Stromal cell of bone marrow (primary cell): ENCODE measurements around the gene D2HGDH.
"Not testable (repeated sequence)": the region's sequence is repeated elsewhere in the genome, so short reads cannot be mapped to it uniquely, and the experiment has no call there.

Experiments used
- DNase-seq: peaks from one replicate; pipeline ENCODE4 v3.0.0-alpha.2; 2012; ENCODE audit warnings: low read depth

Gene D2HGDH

DNA sequence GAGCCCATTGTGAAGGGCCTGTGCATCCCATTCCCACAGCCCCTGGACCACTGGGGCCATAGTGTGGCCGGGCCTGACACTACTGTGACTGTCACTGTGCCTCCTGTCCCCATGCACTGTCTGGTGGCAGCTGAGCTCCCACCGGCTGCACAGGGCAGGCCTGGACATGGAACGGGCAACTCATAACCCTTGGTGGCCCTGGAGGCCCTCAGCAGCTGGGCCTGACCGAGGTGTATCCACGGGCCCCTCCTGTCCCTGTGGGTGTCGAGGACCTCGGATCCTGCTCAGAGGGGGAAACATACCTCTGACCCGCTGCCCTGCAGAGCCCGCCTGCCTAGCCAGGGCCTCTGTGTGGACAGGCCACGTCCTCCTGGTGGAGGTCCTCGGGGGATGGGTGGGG lies 34.4 kb downstream of the D2HGDH start:
- DNase-seq: no peak

DNA sequence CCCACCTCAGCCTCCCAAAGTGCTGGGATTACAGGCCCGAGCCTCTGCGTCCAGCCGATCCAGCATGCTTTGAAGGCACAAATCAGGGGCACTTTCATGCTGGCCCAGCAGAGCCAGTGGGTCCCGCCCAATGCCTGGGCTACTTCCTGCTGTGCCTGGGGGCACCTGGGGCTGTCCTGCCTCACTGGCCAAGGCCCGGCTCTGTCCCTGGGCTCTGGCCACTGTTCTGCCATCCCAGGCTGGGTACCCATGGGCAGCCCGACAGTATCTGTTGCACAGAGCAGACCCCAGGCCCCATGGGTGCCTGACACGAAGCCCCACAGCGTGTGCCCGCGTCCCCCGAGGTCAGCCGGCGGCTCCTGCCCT lies 35.4 kb downstream of the D2HGDH start:
- DNase-seq: no peak

DNA sequence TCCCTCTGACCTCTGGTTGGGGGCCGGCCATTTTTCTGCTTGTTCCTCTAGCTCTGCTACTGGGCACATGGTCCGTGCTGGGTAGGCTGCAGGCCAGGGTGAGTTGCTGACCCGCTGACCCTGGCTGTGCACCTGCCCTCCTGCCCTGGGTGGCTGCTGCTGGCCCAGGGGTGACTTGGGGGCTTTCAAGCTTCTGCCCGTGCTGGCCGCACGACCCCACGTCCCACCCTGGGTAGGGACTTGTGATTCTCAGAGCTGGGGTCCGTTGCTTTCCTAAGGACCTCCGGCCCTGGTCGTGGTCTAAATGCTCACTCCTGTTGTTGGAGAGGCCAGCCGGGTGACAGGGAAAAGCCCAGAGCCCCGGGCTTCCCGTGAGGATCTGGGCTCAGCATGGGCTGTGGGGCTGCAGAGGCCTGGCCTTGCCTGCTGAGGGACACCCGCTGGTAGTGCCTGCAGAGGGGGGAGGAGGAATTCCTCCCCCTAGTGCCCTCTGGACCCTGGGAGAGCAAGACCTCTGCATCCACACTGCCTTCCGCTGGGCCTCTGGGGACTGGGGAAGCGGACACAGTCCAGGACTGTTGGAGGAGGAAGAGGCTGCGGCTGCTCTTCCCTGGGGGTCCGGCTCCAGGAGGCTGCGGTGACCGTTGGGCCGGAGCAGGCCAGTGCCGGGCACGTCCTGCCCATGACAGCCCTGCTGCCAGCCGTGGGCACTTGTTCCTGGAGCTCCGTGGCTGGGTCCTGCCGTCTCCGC lies 35.9 kb downstream of the D2HGDH start:
- no peak for DNase-seq

DNA sequence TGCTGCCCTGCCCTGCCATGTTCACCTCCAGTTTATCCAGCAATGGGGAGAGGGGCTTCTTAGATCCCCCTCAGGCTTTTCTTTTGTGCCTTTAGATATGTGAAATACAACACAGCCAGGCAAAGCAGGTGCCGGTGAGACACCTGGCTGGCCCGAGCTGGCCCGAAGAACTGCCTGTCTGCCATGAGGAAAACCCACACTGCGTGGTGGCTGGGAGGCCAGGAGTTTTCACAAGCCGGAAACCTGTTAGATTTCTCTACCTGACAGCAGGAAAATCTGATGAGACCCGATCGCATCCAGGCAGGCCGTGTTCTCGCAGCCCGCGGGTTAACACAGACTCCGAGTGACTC lies 36.5 kb downstream of the D2HGDH start:
- no peak for DNase-seq

DNA sequence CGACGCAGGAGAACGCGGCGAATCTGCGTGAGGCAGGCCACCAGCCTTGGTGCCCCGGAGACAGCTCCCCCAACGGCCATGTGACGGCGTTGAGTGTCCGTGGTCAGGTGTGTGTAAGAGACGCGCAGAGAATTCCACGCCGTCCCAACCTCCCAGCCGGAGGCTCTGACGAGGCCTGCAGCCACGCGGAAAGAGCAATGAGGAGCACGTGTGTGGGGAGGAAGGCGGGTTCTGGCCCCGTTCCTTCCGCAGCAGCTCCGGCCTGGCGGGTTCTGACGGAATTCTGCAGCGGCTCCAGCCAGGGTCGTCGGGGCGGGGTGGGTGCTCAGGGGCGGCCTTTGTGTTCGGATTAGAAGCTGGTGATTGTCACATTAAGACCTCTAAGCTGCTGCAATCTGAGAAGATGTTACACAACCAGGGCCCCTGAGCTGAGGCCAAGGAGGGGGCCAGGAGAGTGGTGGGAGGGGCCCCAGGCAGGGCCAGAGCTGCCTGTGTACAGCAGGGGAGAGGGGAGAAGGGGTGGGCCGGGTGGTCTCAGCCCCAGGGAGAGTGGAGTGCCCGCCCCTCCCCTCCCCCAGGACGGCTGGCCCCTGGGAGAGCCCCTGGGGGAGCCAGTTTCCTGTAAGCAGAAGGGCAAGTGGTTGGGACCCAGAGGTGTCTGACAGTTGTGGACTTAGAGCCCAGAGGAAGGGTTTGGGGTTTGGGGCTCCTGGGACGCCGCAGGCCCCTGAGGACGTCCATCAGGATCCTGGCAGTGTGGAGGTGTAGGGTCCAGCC lies 37.0 kb downstream of the D2HGDH start:
- DNase-seq: no peak

DNA sequence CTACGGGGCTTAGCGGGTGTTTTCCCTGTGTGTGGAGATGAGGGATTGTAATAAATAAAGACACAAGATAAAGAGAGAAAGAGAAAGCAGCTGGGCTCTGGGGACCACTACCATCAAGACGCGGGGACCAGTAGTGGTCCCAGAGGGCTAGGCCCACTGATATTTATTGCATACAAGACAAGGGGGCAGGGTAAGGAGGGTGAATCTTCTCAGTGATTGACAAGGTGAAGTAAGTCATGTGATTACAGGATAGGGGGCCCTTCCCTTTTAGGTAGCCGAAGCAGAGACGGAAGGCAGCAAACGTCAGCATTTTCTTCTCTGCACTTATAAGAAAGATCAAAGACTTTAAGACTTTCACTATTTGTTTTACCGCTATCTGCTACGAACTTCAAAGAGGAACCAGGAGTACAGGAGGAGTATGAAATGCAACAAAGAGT lies 37.7 kb downstream of the D2HGDH start:
- DNase-seq: no peak

DNA sequence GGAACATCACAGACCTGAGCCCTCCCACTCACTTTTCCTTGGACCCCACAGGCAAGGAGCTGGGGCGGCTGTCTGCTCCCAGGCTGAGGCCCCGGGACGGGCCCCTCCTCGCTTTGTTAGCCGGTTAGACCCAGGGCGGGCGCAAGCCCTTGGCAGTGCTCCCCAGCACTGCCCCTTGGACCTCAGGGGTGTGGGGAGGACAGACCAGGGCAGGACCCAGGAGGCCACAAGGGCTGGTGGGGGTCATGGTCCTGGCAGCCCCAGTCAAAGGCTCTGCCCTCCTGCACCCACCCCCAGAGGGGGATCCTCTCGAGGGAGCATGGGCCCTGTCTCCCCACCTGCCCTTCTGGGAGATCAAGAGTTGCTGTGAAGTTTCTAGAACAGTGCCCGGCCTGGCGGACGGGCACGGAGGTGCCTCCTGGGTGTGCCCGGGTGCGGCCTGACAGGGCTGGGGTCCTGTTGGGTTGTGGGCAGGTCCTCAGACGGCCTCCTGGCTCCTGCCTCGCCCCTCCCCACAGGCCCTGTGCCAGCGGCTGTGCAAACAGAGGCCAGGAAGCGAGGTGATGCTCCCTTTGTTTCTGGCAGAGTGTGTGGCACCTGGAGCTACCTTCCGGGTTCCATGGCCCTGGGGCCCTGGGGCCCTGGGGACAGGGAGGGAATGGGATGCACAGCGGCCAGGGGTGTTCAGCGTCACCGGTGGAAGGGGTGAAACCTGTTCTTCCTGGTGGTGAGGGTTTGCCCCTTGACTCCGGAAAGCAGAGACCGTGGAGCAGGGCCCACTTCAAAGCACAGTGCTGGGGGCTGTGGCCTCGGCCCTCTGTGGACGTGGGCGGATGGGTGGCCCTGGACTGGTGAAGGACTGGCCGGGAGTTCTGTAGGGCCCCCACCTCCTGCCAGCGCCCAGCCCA lies 39.3 kb downstream of the D2HGDH start:
- DNase-seq: no peak

DNA sequence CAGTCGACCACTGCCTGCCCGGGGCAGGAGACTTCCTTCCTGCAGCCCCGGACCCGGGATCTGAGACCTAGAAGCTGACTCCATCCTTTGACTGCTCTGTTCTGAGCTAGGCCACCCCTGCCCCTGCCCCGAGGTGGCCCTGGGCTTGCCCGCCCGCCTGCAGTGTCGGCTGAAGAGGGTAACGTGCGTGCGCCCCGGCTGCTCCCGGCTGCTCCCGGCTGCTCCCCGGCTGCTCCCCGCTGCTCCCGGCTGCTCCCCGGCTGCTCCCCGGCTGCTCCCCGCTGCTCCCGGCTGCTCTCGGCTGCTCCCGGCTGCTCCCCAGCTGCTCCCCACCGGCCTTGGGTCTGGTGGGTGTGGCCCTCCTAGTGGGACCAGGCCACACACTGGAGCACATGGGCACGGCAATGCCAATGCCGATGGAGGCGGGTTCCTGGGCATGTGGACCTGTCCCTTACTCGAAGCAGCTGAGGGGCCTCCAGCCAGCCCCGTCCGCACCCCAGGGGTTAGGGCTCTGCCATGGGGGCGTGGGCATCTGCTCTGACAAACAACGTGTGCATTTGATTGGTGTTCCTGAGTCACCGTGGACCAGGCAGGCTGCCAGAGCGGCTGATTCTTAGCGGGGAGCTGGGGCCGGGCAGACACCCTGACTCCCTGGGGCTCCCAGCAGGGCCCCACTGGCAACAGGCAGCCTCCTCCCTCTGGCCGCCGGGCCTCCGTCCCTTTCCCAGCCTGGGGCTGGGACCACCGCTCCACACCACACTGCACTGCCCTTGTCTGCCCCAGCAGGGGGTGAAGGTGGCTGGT lies 40.2 kb downstream of the D2HGDH start:
- peak; percentile 40 for DNase-seq

DNA sequence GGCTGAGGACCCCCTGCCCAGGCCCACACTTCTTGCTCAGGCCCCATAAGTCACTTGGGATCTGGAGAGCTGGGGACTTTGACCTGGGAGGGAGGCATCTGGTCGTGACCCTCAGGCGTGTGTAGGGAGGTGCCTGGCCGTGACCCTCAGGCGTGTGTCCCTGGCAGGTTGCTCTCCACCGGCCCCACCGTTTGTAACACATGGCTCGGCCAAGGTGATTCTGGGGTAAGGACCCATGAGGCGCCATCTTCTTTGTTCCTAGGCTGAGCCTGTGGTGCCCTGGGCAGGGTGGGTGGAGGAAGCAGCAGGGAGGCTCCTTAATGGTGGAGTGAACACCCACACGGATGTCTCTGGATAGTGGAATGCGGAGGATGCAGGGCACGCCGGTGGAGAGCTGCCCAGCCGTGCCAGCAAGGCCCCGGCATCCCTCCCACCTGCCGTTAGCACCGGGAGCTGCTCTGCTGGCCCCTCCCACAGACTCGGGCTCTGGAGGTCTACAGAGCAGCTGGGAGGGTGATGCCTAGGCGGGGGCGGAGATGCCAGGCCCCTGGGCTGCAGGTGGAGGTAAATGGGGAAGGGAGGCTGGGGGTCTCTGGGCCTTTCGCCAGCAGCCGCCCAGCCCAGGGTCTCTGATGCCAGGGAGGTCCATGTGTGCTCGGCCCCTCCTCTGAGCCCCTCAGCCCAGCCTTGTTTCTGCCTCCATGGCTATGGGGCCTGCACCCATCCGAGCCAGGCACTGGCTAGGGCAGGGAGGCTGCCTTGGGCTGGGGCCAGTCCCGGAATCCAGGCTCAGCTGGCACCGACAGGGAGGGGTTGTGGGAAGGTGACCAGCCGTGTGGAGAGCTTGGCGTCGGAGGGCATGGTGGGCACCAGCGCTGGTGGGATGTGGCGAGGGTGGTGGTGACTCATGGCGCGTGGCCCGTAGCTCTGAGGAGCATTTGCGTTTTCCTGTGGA lies 41.1 kb downstream of the D2HGDH start:
- no peak for DNase-seq

DNA sequence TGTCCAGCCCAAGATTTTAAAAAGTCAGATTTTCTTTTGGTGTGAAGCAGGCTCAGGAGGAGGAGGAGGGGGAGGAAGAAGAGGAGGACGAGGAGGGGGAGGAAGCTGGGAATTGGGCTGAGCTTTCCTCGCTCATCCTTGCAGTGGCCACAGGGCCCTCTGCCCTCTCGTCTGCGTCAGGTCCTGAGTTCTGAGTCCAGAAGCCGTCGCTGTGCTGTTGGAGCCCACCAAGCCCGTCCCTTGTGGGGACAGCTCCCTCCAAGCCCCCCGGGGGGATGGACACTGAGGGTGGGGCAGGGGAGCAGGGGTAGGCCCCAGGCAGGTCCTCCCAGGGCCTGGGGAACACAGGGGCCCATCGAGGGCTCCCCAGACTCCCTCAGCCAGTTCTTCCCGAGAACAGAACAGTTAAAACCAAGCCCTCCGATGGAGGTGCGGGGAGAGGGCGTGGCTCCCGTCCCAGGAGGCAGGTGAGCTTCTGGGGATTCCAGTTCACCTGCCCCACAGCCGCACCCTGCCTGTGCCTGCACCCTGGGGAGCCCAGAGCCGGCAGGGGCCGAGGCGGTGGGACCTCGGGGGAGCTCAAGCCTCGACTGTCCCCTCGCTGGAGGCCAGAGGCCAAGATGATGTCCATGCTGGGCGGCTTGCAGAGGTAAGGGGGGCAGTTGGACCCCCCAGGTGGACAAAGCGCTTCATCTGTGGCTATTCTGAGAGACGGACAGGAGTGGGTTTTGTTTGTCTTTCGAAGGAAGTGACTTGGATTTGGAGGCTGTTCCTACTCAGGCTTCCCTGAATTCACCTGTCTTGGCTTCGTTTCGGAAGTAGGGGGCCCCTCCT lies 42.1 kb downstream of the D2HGDH start, which contains the start of gene GAL3ST2:
TSS of gene GAL3ST2 (plus strand) at position 487 of the 834 bp plus-strand sequence. CDS start at position 621, 134 bp downstream.
- DNase-seq: no peak

DNA sequence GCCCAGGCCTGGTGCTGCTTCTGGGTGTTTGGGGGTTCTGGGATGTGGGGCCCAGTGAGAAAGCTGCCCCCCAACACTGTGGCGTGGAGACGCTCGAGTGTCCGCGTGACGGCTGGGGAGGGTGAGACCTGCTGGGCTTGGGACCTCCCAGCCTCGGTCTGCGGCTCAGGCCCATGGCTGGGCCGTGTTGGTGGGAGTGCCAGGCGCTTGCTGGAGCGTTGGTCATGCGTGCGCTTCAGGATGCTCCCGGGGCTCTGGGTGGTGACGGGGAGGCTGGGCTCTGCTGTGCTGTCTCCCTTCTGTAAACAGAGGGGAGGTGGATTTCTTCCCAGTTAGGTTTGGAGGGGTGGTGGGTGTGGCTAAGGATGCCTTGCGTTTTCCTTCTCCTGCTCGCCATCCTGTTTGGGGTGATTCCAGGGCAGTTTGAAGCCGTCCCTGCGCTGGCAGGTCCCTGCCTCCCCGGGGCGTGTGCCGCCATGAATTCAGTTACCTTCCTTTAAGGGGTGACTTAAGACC lies 42.8 kb downstream of the D2HGDH start:
- no peak for DNase-seq

DNA sequence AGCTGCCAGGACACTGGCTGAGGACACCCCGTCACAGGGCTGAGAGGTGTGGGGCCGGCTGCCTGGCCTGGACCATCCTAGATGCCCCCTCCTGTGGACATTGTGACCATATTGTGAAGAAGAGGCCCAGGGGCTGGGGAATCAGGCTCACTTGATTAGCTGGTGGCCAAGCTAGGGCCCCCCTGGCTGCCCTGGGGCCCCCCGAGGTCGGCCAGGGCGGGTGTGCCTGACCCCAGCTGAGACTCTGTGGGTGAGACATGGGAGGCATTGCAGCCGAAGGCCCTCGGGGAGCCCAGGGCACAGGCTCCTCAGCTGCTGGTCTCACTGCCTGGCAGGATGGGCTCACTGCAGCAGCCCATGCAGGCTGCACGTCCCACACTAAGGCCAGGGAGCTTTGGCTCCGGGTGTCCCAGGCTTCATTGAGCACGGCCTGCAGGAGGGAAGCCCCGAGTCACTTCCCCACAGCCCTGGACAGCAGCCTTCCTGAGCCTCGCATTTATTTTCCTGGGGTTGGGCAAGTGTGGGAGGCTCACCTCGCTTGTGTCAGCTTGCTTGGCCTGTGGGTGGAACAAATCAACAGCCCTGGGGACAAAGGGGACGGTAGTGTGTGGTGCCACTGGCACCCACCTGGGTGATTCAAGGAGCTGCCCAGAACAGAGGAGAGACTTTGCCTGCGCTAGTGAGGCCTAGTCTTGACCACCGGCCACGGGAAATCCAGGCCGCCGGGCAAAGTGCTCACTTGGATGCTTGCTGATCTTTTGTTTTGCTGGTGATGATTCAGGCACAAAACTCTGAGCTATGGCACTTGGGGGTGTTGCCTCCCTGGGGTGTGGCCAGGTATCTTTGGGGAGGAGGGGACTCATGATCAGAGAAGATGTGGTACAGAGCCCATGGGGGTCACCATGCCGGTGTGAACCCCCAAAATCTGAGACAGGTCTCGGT lies 43.5 kb downstream of the D2HGDH start:
- no peak for DNase-seq

DNA sequence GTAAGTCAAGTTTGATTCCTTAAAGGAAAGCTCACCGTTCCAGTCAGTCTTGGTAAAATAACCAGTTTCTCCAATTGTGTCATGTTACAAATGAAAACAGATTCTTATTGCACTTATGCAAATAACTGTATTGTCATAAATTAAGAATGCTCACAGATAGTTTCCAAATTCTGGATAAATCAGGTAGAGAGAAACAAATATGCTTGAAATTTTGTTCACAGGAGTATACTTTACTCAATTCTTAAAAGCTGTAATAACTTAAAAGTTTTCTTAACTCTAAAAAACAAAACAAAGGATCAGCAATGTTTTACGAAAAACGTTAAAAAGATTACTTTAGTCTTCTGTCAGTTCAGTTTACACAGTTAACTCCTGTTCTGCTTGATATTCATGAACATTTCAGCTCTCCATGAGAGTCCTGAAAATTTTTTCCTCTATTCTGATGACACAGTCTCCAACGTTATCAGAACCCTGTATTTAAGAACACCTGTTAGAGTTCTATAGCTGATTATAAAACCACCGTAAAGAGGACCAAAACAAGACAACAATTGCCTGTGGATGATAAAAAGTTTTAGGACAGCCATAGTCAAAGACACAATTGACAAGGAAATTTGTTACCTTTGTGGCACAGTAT lies 46.6 kb downstream of the D2HGDH start:
- DNase-seq: no peak

DNA sequence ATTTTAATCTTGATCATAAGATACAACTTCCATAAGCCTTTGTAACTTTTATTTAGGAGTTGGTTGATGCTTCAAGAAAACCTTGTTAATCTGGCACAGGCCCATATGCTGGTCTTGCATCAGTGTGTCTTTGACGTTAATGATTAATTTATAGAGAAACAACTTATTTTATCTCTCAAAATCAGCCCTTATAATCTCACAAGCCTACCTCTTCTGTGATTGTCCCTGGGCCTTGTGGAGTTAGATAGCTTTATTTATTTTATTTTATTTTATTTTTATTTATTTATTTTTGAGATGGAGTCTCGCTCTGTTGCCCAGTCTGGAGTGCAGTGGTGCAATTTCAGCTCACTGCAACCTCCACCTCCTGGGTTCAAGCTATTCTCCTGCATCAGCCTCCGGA lies 47.6 kb downstream of the D2HGDH start:
- DNase-seq: not testable (repeated sequence)

DNA sequence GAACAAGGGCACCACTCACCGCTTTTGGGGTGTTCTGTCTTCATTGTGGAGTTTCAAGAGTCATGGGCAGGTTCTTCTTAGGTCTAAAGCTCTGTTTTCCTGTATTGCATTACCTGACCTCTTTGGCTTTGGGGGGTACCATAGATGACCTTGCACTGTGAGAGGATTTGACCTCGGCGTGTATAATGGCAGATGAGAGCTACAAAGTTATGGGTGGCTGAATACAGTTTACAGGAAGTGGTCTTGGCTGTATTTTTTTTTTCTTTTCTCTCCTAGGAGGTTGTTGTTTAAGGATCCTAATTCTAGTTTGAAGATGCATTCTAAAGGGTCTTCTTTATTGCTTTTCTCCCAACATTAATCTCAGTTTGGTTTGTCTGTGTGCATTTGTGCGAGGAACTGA lies 53.7 kb downstream of the D2HGDH start:
- no peak for DNase-seq

DNA sequence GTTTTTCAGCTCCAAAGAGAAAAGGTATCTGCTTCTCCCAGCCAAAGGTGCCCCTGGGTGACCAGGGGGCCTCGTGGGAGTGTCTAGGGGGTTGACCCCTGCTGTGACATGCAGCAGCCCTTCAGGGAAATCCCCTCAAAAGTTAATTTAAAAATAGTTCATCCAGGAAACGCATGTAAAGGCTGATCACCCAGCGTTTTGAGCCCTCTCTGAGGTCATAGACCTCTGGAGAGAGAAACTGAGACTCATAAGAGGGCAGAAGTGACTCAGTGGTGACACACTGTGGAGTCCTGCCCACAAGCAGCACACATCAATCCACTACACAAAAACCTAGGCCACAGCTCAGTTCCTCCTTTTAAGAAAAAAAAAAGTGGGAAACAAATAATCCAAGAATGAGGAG lies 54.1 kb downstream of the D2HGDH start:
- DNase-seq: no peak

DNA sequence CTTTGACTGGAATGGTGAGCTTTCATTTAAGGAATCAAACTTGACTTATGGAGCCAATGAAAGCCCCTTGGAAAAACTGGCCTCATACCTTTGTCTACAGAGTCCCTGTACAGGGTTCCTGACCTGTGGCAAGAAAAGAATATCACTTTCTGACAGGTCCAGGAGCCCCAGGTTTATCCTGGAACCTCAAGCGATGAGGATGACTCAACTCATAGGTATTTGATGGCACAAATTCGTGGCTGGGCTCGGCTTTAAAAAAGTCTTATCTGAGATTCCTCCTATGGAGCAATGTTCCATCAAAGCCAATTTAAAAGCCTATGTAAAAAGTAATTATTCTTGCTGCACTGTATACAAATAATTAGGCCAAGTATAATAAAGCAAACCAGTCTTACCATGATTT lies 57.0 kb downstream of the D2HGDH start:
- not testable (repeated sequence) for DNase-seq

DNA sequence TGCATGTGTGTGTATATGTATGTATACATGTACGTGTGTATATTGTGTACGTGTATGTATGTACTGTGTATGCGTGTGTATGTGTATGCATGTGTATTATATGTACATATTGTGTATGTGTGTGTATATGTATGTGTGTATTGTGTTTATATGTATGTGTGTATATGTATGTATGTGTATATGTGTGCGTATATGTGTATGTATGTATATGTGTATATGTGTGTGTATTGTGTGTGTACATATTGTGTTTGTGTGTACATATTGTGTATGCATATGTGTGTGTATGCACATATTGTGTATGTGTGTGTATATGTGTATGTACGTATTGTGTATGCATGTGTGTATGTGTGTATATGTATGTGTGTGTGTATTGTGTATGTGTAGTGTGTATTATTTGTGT lies 59.0 kb downstream of the D2HGDH start:
- no peak for DNase-seq
